Osteocyte (in vitro differentiated cells): ENCODE results near the gene CDH4. TPM values are rescaled to one million over a fixed set of nuclear protein-coding genes. Genes with fewer than 3 reads are reported as not detected.

Experiments
- DNase-seq: peaks from one replicate; pipeline ENCODE4 v3.0.0; 2021; ENCODE audit warnings: mixed read lengths; ENCODE audit not compliant: unreplicated experiment; ENCODE audit errors: extremely low spot score
- H3K27ac Mint-ChIP-seq: one replicate; pipeline ENCODE4 v1.8.0; 2021; ENCODE audit warnings: mild to moderate bottlenecking, mixed read lengths; ENCODE audit not compliant: unreplicated experiment
- H3K27me3 Mint-ChIP-seq: one replicate; pipeline ENCODE4 v1.8.0; 2021; ENCODE audit warnings: mixed read lengths; ENCODE audit not compliant: unreplicated experiment
- H3K36me3 Mint-ChIP-seq: one replicate; pipeline ENCODE4 v1.8.0; 2021; ENCODE audit warnings: mixed read lengths; ENCODE audit not compliant: unreplicated experiment
- H3K4me1 Mint-ChIP-seq: one replicate; pipeline ENCODE4 v1.8.0; 2021; ENCODE audit warnings: mixed read lengths; ENCODE audit not compliant: unreplicated experiment
- H3K4me3 Mint-ChIP-seq: one replicate; pipeline ENCODE4 v1.8.0; 2021; ENCODE audit warnings: mild to moderate bottlenecking, moderate library complexity, mixed read lengths; ENCODE audit not compliant: unreplicated experiment
- H3K9me3 Mint-ChIP-seq: one replicate; pipeline ENCODE4 v1.8.0; 2021; ENCODE audit warnings: mixed read lengths; ENCODE audit not compliant: unreplicated experiment
- CTCF ChIP-seq: fragments of 200-600 bp; sonication (generic); IDR thresholded peaks from 2 replicates; pipeline ENCODE4 v1.5.0; 2021; ENCODE audit warnings: antibody characterized with exemption, mild to moderate bottlenecking, moderate library complexity
- total RNA-seq: library from RNA; stranded (reverse); gene quantifications from 2 replicates; pipeline ENCODE4 v1.2.1, GENCODE V29; 2021

Gene CDH4
- total RNA-seq, 1 donor from 2014 or later = 1.3 TPM

DNA sequence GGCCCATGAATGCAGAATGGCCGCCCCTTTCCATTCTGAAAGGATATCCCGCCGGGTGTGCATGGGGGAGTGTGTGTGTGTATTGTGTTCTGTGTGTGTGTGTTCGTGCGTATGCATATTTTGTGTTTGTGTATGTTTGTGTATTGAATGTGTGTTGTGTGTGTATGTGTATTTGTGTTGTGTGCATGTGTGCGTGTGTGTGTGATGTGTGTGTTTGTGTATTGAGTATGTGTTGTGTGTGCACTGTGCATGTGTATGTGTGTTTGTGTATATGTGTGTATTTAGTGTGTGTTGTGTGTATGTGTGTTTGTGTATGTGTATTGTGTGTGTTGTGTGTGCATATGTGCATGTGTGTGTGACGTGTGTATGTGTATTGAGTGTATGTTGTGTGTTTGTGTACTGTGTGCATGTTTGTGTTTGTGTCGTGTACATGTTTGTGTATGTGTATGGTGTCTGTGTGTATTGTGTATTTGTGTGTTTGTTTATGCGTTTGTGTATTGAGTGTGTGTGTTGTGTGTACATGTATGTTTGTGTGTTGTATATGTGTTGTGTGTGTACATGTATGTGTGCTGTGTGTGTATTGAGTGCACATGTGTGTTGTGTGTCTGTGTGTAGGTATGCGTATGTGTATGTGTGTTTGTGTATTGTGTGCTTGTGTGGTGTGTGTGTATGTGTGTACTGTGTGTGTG, 587.3 kb downstream of the CDH4 start:
- Mint-ChIP-seq H3K4me3 (no peak overlapping the region), H3K36me3 (no peaks in the 10 kb centered on the region), H3K4me1 (no peaks in the 10 kb centered on the region), H3K27ac (no peak overlapping the region), H3K9me3 (no peaks in the 10 kb centered on the region), H3K27me3 (peaks cover 2% of the 10 kb centered on the region)
- no peak for DNase-seq
- TF ChIP-seq CTCF = no peak

- TF ChIP-seq CTCF = no peak
- H3K4me3 Mint-ChIP-seq = no peak overlapping the region
These were observed 588.1 kb downstream of the CDH4 start for GRCh38 chr20:61839912-61840778.

DNA sequence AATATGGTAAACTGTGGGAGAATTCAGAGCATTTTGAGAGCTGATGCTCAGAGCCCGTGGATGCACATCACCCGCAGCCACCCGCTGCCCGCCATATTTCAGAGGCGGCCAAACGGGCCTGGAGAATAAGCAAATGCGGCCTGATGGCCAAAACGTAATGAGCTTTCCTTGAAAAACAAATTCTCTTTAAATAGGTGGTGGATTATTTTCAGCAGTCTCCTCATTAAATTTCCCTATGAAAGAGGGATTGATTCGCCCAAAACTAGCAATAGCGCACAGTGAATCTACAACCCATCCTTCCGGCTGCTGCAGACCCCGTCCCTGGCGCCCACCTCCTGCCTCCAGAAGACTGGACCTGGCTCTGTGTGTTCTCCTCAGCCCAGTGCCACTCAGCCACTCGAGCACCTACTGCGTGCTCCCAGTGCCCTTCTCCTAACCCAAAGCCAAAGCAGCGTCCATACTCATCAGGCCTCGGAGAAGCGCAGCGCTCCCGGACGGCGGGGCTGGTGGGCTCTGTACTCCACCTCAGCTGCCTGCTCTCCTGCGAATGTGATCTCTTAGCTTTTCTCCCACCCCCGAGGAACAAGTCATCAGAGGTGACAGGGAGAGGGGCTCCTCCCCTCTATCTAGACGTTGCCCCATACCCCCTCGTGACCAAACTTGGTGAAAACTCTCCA, 588.9 kb downstream of the CDH4 start:
- no peak for DNase-seq
- Mint-ChIP-seq H3K27ac (no peak overlapping the region), H3K36me3 (no peaks in the 10 kb centered on the region), H3K4me3 (no peak overlapping the region), H3K27me3 (peaks cover 2% of the 10 kb centered on the region), H3K9me3 (no peaks in the 10 kb centered on the region), H3K4me1 (no peaks in the 10 kb centered on the region)
- no peak for TF ChIP-seq CTCF

More at GRCh38 chr20:61839912-61840778, 588.1 kb downstream of the CDH4 start:
- peaks cover 2% of the 10 kb centered on the region for H3K27me3 Mint-ChIP-seq
- H3K27ac Mint-ChIP-seq = no peak overlapping the region
- no peak for DNase-seq
- no peaks in the 10 kb centered on the region for H3K9me3 Mint-ChIP-seq
- no peaks in the 10 kb centered on the region for H3K4me1 Mint-ChIP-seq
- H3K36me3 Mint-ChIP-seq = no peaks in the 10 kb centered on the region

DNA sequence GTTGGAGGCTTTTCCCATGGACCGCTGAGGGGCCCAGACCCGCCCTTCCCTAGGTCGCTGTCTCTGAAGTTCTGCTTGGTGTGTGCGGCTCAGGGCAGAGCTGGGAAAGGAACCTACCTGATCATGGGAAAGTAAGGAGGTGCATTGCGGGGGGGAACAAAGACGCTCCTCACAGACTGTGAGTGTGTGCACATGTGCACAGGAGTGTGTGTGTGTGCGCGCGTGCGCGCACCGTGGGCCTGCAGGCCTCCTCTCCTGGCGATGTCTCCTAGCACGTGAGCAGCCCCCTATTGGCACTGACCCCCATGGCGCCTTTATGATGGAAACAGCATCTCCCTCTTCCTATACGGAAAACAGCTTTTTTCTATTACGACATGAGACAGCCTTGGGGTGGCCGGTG, 589.5 kb downstream of the CDH4 start:
- no peak for DNase-seq
- no peak for TF ChIP-seq CTCF
- H3K27me3 Mint-ChIP-seq = peaks cover 2% of the 10 kb centered on the region
- H3K4me1 Mint-ChIP-seq = no peaks in the 10 kb centered on the region
- no peaks in the 10 kb centered on the region for H3K36me3 Mint-ChIP-seq
- no peak overlapping the region for H3K27ac Mint-ChIP-seq
- H3K4me3 Mint-ChIP-seq = no peak overlapping the region
- no peaks in the 10 kb centered on the region for H3K9me3 Mint-ChIP-seq

DNA sequence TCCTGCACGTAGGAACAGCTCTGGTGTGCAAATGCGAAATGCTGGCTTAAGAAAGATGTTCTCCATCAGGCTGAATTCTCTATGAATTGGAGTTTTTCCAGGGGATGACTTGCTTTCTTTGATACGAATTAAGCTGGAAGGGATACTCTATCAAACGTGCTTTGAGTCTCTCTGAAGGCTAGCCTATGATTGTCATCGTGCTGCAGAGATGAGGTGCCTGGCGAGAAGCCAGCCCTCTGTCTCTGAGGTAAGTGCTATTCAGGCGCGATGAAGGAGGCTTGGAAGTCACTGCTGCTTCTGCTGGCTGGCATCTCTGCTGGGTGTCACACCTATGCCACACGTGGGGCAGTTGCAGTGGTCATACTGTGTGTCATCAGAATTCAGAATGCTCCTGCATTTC, 589.9 kb downstream of the CDH4 start:
- Mint-ChIP-seq H3K27me3 (peaks cover 2% of the 10 kb centered on the region), H3K27ac (no peak overlapping the region), H3K9me3 (no peaks in the 10 kb centered on the region), H3K4me3 (no peak overlapping the region), H3K36me3 (no peaks in the 10 kb centered on the region), H3K4me1 (no peaks in the 10 kb centered on the region)
- no peak for DNase-seq
- TF ChIP-seq CTCF = no peak
